GM12878 (cell line): ENCODE data around the gene NBEA. TPM values are rescaled to one million over a fixed set of nuclear protein-coding genes. Genes with fewer than 3 reads are reported as not detected.

ENCODE experiments used
- ATAC-seq: fragments of 200-7000 bp; cut with Tn5 transposase; 3 replicates; pipeline ENCODE4 v1.9.1; 2020; ENCODE audit warnings: mild to moderate bottlenecking, moderate library complexity
- BruUV-seq: library from RNA; stranded (reverse); fragments of 400-500 nt; replicated peaks from 2 replicates; lab custom pipeline; 2021; lab: Mats Ljungman, UMichigan
- CTCF ChIA-PET: fragments of 300-600 bp; sonication (Branson Sonifier 250); formaldehyde crosslinking; extraction: SDS; loops from one replicate; lab custom pipeline; 2021; ENCODE audit warnings: inconsistent platforms; lab: Yijun Ruan, JAX
- POLR2A ChIA-PET: fragments of 350-600 bp; formaldehyde crosslinking; extraction: SDS; loops from one replicate; lab custom pipeline; 2021; ENCODE audit warnings: inconsistent platforms; lab: Charles Lee
- RAD21 ChIA-PET: fragments of 300-600 bp; sonication (Branson Sonifier 250); formaldehyde crosslinking; loops from one replicate; lab custom pipeline; 2023; ENCODE audit warnings: antibody characterized with exemption; ENCODE audit not compliant: unreplicated experiment; lab: Charles Lee
- SMC1A ChIA-PET: fragments of 300-600 bp; sonication (Branson Sonifier 250); formaldehyde crosslinking; loops from one replicate; lab custom pipeline; 2023; ENCODE audit not compliant: unreplicated experiment, uncharacterized antibody; lab: Charles Lee
- DNase-seq: peaks from one replicate; pipeline ENCODE4 v3.0.0-alpha.2; 2011; ENCODE audit warnings: low read depth, low spot score
- FAIRE-seq: peaks from 3 replicates; lab custom pipeline; 2011; peaks lifted over from hg19 to GRCh38; lab: Jason Lieb, UNC
- H2AFZ ChIP-seq: 2 replicates; pipeline ENCODE4 v1.6.0; 2011; ENCODE audit warnings: low read depth, low read length, control low read depth; ENCODE audit not compliant: control insufficient read depth
- H3K27ac ChIP-seq: 2 replicates; pipeline ENCODE4 v1.5.1; 2011; ENCODE audit warnings: control low read depth; ENCODE audit not compliant: control insufficient read depth, insufficient read depth
- H3K27me3 ChIP-seq, 2 experiments: replicated peaks in 1 of 2; 2 replicates each; pipeline versions ENCODE4 v1.6.0 to v1.6.1; 2011; ENCODE audit warnings: low read length in 1 of 2; ENCODE audit not compliant: control insufficient read depth in 2 of 2, insufficient read depth in 2 of 2
- H3K36me3 ChIP-seq, 2 experiments: 2 replicates each; pipeline ENCODE4 v1.5.1; 2011; ENCODE audit warnings: low read length in 1 of 2; ENCODE audit not compliant: control insufficient read depth in 2 of 2, insufficient read depth in 2 of 2
- H3K4me1 ChIP-seq: 2 replicates; pipeline ENCODE4 v1.6.1; 2011; ENCODE audit warnings: mild to moderate bottlenecking, low read length, moderate library complexity, mixed read lengths; ENCODE audit not compliant: control insufficient read depth, insufficient read depth
- H3K4me2 ChIP-seq: 2 replicates; pipeline ENCODE4 v1.6.0; 2011; ENCODE audit warnings: control low read depth; ENCODE audit not compliant: control insufficient read depth, insufficient read depth
- H3K4me3 ChIP-seq: fragments of 200-600 bp; sonication (generic); 2 replicates; pipeline ENCODE4 v1.5.1; 2016
- H3K79me2 ChIP-seq: 2 replicates; pipeline ENCODE4 v1.6.0; 2011; ENCODE audit warnings: low read length; ENCODE audit not compliant: control insufficient read depth, insufficient read depth
- H3K9ac ChIP-seq: 2 replicates; pipeline ENCODE4 v1.8.0; 2011; ENCODE audit warnings: low read length, control low read depth, mixed read lengths; ENCODE audit not compliant: control insufficient read depth, insufficient read depth
- H3K9me3 ChIP-seq: replicated peaks from 3 replicates; pipeline ENCODE4 v1.5.1; 2011; ENCODE audit warnings: mild to moderate bottlenecking, low read length; ENCODE audit not compliant: control insufficient read depth, insufficient read depth
- H4K20me1 ChIP-seq: 2 replicates; pipeline ENCODE4 v1.6.0; 2011; ENCODE audit not compliant: control insufficient read depth, insufficient read depth
- BRCA1 ChIP-seq: IDR thresholded peaks from 2 replicates; pipeline ENCODE4 v1.6.1; 2011; ENCODE audit warnings: low read depth, low read length, improper control_type of control experiment
- ESRRA ChIP-seq: IDR thresholded peaks from 2 replicates; pipeline ENCODE4 v1.6.1; 2012; ENCODE audit warnings: mild to moderate bottlenecking, low read length, improper control_type of control experiment
- FOXM1 ChIP-seq: IDR thresholded peaks from 2 replicates; pipeline ENCODE4 v1.6.1; 2012; ENCODE audit warnings: low read depth, mild to moderate bottlenecking, inconsistent platforms, low read length, moderate library complexity
- GATAD2B ChIP-seq: fragments of 450-650 bp; conservative IDR thresholded peaks from 2 replicates; pipeline ENCODE4 v1.6.1; 2017; ENCODE audit warnings: low read depth, mild to moderate bottlenecking, moderate library complexity
- KLF5 ChIP-seq: fragments of 450-650 bp; IDR thresholded peaks from 2 replicates; pipeline ENCODE4 v1.6.1; 2014; ENCODE audit warnings: mild to moderate bottlenecking; ENCODE audit not compliant: partially characterized antibody
- SIN3A ChIP-seq: IDR thresholded peaks from 2 replicates; pipeline ENCODE4 v1.6.1; 2012; ENCODE audit warnings: low read depth, low read length, improper control_type of control experiment
- ZBED1 ChIP-seq: IDR thresholded peaks from 2 replicates; pipeline ENCODE4 v1.6.1; 2016; ENCODE audit warnings: borderline replicate concordance
- ZNF24 ChIP-seq: fragments of 450-650 bp; IDR thresholded peaks from 2 replicates; pipeline ENCODE4 v1.6.1; 2017; ENCODE audit warnings: antibody characterized with exemption, mild to moderate bottlenecking
- ZNF592 ChIP-seq: fragments of 450-650 bp; IDR thresholded peaks from 2 replicates; pipeline ENCODE4 v1.6.1; 2017; ENCODE audit warnings: mild to moderate bottlenecking, moderate library complexity
- WGBS: methylation state at CpG from one replicate; pipeline ENCODE4 v1.1.6; 2016; ENCODE audit warnings: low lambda C conversion rate; ENCODE audit not compliant: insufficient replicate concordance, insufficient coverage; ENCODE audit errors: missing lambda C conversion rate; 5-methylcytosine and 5-hydroxymethylcytosine counted together
- in situ Hi-C: fragments of 300-500 bp; cut with MboI; formaldehyde crosslinking; loops from 9 replicates; pipeline ENCODE4 v1.14.3; 2018; ENCODE audit warnings: mixed read lengths
- intact Hi-C: fragments of 100-400 bp; cut with micrococcal nuclease; formaldehyde crosslinking; loops from one replicate; pipeline ENCODE4 v1.14.2; 2022; ENCODE audit not compliant: unreplicated experiment
- polyA plus RNA-seq, 11 experiments: library from polyadenylated mRNA; depleted of rRNA in 4 of 11; unstranded in 6 of 11; stranded (reverse) in 5 of 11; fragments of >200 nt; fragmentation: Nextera tagmentation in 4 of 11; fragmentation: Illumina TruSeq in 1 of 11; extraction: Ambion mirVana in 4 of 11; extraction: Trizol in 1 of 11; gene quantifications; 1 replicate in 1 of 11; 2 replicates in 10 of 11; pipeline versions ENCODE4 v1.2.1 to v1.2.3, GENCODE V29; 2011 to 2016; ENCODE audit warnings: inconsistent platforms in 2 of 11, missing spikeins in 2 of 11, low read depth in 1 of 11
- total RNA-seq, 4 experiments: library from RNA; depleted of rRNA in 3 of 4; stranded (reverse); fragments of >200 nt in 3 of 4; fragmentation: Illumina TruSeq in 1 of 4; extraction: Trizol in 1 of 4; gene quantifications; 2 replicates each; pipeline versions ENCODE4 v1.2.1 to v1.2.3, GENCODE V29; 2013 to 2021
- TF ChIP-seq, protein P1 (sequence below): IDR thresholded peaks from 2 replicates; pipeline ENCODE4 v1.6.1; 2012; ENCODE audit warnings: mild to moderate bottlenecking, low read depth, low read length

The NBEA gene
- total and polyA plus RNA-seq, 10 of the 15 experiments (the other 5 are each of a cell fraction or from before 2014, with no cell fraction given): 0.23 to 3.6 (median 0.55) TPM

DNA sequence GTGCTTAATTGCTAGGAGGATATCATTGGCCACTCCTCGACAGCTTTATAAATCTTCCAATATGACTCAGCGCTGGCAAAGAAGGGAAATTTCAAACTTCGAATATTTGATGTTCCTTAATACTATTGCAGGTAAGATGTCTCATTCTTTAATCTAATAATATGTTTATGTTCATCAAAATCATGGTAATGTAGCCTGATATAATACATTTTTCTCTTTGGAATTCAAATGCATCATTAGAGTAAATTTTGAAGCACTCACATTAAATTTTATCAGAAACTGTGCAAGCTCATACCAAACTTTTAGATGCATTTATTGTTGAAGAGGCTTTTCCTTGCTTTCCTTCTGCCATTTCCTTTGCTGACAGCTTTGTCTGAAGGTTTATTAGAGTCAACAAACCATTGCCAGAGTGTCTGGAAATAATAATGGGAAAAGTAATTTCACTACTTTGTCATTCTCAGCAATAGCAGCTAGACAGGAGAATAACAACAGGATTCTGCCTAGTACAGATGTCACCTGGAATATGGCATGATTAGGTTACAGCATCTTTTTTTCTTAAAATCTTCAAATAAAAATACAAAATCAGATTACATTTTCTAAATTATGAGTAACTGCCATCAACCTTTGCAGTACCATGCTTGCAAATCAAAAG, 613.0 kb downstream of the NBEA start:
- ChIA-PET RAD21 (no interaction called here), CTCF (interaction anchor here (0.7 kb wide), 1 partner anchor 9 kb away, joined by 3 read pairs; no protein-coding TSS in a partner anchor), POLR2A (no interaction called here), SMC1A (interaction anchor here (0.9 kb wide), 1 partner anchor 13 kb away, joined by 3 read pairs; no protein-coding TSS in a partner anchor)
- 17% methylated on average over 3 of the region's 3 CpGs for WGBS
- DNase-seq (no peak), ATAC-seq (no peak), FAIRE-seq (no peak)
- Histone ChIP-seq H3K4me2 (no peak overlapping the region), H3K4me1 (no peaks in the 10 kb centered on the region), H3K9ac (no peak overlapping the region), H3K79me2 (no peaks in the 10 kb centered on the region), H3K27me3 (no peaks in the 10 kb centered on the region), H3K4me3 (no peak overlapping the region), H2AFZ (no peak overlapping the region), H3K9me3 (no peaks in the 10 kb centered on the region), H4K20me1 (no peaks in the 10 kb centered on the region), H3K36me3 (no peaks in the 10 kb centered on the region), H3K27ac (no peak overlapping the region)
- intact Hi-C loops (no loop called here), in situ Hi-C loops (no loop called here)
- TF ChIP-seq ZNF24 (no peak), GATAD2B (no peak), ESRRA (no peak)
- BruUV-seq: no TSS peak

DNA sequence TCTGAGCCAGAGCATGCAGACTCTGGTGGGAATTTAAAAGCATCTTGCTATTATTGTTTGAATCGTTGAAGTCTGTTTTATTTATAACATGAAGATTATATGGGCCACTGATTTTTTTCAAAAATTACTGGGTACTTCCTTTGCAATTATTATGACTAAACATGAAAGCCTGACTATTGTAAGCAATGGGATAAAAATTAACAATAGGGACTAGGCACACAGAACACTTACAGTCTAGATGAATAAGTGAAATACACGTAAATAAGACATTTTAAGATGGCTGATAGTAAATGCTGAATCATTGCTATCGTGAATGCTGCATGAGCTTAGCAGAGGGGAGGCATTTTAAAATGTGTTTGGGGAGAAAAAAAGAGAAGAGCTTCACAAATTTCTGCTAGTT, 615.4 kb downstream of the NBEA start:
- H3K4me3 ChIP-seq: no peak overlapping the region
- in situ Hi-C loops: no loop called here
- no peak overlapping the region for H3K9ac ChIP-seq
- H3K27me3 ChIP-seq: no peaks in the 10 kb centered on the region
- H3K79me2 ChIP-seq: no peaks in the 10 kb centered on the region
- H4K20me1 ChIP-seq: no peaks in the 10 kb centered on the region
- DNase-seq (no peak), ATAC-seq (no peak), FAIRE-seq (no peak)
- SMC1A ChIA-PET: no interaction called here
- no peaks in the 10 kb centered on the region for H3K36me3 ChIP-seq
- H3K9me3 ChIP-seq: no peaks in the 10 kb centered on the region
- RAD21 ChIA-PET: no interaction called here
- H2AFZ ChIP-seq: no peak overlapping the region
- WGBS: 3% methylated on average over 3 of the region's 3 CpGs
- H3K4me2 ChIP-seq: no peak overlapping the region
- intact Hi-C loops: no loop called here
- POLR2A ChIA-PET: no interaction called here
- H3K27ac ChIP-seq: no peak overlapping the region
- CTCF ChIA-PET: no interaction called here
- H3K4me1 ChIP-seq: no peaks in the 10 kb centered on the region
- BruUV-seq: no TSS peak
- TF ChIP-seq FOXM1 (no peak), ZNF592 (no peak), BRCA1 (no peak), ZBED1 (no peak), SIN3A (no peak), KLF5 (no peak)
- TF ChIP-seq, protein P1, sequence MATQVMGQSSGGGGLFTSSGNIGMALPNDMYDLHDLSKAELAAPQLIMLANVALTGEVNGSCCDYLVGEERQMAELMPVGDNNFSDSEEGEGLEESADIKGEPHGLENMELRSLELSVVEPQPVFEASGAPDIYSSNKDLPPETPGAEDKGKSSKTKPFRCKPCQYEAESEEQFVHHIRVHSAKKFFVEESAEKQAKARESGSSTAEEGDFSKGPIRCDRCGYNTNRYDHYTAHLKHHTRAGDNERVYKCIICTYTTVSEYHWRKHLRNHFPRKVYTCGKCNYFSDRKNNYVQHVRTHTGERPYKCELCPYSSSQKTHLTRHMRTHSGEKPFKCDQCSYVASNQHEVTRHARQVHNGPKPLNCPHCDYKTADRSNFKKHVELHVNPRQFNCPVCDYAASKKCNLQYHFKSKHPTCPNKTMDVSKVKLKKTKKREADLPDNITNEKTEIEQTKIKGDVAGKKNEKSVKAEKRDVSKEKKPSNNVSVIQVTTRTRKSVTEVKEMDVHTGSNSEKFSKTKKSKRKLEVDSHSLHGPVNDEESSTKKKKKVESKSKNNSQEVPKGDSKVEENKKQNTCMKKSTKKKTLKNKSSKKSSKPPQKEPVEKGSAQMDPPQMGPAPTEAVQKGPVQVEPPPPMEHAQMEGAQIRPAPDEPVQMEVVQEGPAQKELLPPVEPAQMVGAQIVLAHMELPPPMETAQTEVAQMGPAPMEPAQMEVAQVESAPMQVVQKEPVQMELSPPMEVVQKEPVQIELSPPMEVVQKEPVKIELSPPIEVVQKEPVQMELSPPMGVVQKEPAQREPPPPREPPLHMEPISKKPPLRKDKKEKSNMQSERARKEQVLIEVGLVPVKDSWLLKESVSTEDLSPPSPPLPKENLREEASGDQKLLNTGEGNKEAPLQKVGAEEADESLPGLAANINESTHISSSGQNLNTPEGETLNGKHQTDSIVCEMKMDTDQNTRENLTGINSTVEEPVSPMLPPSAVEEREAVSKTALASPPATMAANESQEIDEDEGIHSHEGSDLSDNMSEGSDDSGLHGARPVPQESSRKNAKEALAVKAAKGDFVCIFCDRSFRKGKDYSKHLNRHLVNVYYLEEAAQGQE: no peak
